HEK293T (cell line): ENCODE results near the gene DNAH9.

Experiments
- ARNT ChIP-seq: fragments of 450-650 bp; IDR thresholded peaks from 2 replicates; pipeline ENCODE4 v1.6.1; 2017; ENCODE audit warnings: mild to moderate bottlenecking
- BHLHE40 ChIP-seq: fragments of 450-650 bp; IDR thresholded peaks from 2 replicates; pipeline ENCODE4 v1.6.1; 2016; ENCODE audit warnings: mild to moderate bottlenecking, moderate library complexity, borderline replicate concordance
- FOXA1 ChIP-seq: fragments of 450-650 bp; IDR thresholded peaks from 2 replicates; pipeline ENCODE4 v1.6.1; 2016; ENCODE audit warnings: mild to moderate bottlenecking
- FOXK2 ChIP-seq: fragments of 450-650 bp; IDR thresholded peaks from 2 replicates; pipeline ENCODE4 v1.6.1; 2016; ENCODE audit warnings: mild to moderate bottlenecking
- FOXM1 ChIP-seq: fragments of 450-650 bp; IDR thresholded peaks from 2 replicates; pipeline ENCODE4 v1.6.1; 2017; ENCODE audit warnings: mild to moderate bottlenecking, borderline replicate concordance
- HDGF ChIP-seq: fragments of 450-650 bp; IDR thresholded peaks from 2 replicates; pipeline ENCODE4 v1.6.1; 2017; ENCODE audit warnings: antibody characterized with exemption, borderline replicate concordance
- LEF1 ChIP-seq: fragments of 450-650 bp; IDR thresholded peaks from 2 replicates; pipeline ENCODE4 v1.6.1; 2017; ENCODE audit warnings: mild to moderate bottlenecking, borderline replicate concordance
- SP1 ChIP-seq: fragments of 450-650 bp; IDR thresholded peaks from 2 replicates; pipeline ENCODE4 v1.6.1; 2017
- SUZ12 ChIP-seq: fragments of 450-650 bp; IDR thresholded peaks from 2 replicates; pipeline ENCODE4 v1.6.1; 2016; ENCODE audit warnings: mild to moderate bottlenecking
- TARDBP ChIP-seq: fragments of 450-650 bp; IDR thresholded peaks from 2 replicates; pipeline ENCODE4 v1.6.1; 2016
- TF ChIP-seq, protein P1 (sequence below): fragments of 450-650 bp; IDR thresholded peaks from 2 replicates; pipeline ENCODE4 v1.6.1; 2016

GRCh38 chr17:11986942-11987329, 388.7 kb downstream of the DNAH9 start:
- no peak for TF ChIP-seq BHLHE40
- no peak for TF ChIP-seq SUZ12
- no peak for TF ChIP-seq LEF1
- TF ChIP-seq TARDBP, result no peak
- no peak for TF ChIP-seq HDGF
- no peak for TF ChIP-seq ARNT
- no peak for TF ChIP-seq FOXA1
- TF ChIP-seq SP1, result no peak
- TF ChIP-seq FOXM1, result no peak
- no peak for TF ChIP-seq FOXK2
- TF ChIP-seq, protein P1, sequence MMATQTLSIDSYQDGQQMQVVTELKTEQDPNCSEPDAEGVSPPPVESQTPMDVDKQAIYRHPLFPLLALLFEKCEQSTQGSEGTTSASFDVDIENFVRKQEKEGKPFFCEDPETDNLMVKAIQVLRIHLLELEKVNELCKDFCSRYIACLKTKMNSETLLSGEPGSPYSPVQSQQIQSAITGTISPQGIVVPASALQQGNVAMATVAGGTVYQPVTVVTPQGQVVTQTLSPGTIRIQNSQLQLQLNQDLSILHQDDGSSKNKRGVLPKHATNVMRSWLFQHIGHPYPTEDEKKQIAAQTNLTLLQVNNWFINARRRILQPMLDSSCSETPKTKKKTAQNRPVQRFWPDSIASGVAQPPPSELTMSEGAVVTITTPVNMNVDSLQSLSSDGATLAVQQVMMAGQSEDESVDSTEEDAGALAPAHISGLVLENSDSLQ, result no peak
